Measurements from ENCODE around the gene SATB2. TPM values are rescaled to one million over a fixed set of nuclear protein-coding genes. Genes with fewer than 3 reads are reported as not detected.

Gene SATB2
- 10 to 100 TPM in 1 of 3 donors, 1 to 10 TPM in 2; 2.3 to 12.2 (median 8.2) TPM for total RNA-seq

DNA sequence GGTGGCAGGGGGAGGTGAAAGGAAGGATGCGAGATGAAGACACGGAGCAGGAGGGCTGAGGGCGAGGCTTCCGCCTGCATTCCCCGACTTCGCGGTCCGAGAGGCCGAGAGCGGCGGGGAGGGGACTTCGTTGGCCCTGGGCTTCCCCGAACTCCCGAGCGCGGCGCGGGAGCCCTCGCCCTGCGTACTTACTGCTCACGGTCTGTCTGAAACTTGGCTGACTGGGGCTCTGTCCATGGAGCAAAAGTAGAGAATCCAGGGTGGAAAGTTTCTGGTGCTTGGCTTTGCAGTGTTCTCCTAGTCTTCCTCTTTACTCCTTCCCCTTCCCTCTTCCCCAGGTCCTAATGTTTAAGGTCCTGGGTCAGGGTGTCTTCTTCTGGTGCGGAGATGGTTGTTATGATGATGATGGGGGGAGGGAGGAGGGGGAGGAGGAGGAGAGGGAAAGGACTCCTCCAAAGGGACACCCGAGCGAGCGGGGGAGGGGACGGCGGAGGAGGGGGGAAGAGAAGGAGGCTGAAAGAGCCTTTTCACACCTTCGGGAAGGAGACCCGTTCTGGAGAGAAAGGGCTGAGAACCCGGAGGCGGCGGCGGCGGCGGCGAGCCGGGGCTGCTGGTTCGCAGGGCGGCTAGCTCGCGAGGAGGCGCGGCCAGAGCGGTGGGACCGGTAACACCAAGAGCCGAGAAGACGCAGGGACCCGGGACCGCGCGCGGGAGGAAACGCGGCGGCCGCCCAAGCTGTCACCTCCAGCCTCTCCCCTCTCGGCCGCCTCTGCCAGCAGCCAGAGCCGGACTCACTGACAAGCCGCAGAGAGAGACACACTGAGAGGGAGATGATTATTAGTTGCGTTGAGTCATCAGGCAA lies at the start of gene SATB2:
Gene SATB2 (minus strand): TSS at position 793 of the 862 bp plus-strand sequence. CDS start 1,902 bp downstream, outside the sequence.
- H3K4me3 ChIP-seq, result peak within 1 kb of the TSS; percentile 63 to 90 (median 73)
- TF ChIP-seq POLR2AphosphoS5 (IDR thresholded peaks at IDR 0.05), result no peak
- no peaks in the 10 kb centered on the region for H3K9me3 ChIP-seq
- no peak for DNase-seq (ENCODE audit: low spot score in 2 of 2)
- H3K36me3 ChIP-seq, result no peaks in the 10 kb centered on the region
- intact Hi-C loops (cut with DNase I; ENCODE audit: low total_unique reads), result no loop called here
- peak within 1 kb of the TSS; percentile 15 to 46 for H3K27ac ChIP-seq
- peaks cover 10 to 76% of the 10 kb centered on the region in 2 donors for H3K27me3 ChIP-seq
- H3K4me1 ChIP-seq, result peaks cover 10% of the 10 kb centered on the region in 2 donors

DNA sequence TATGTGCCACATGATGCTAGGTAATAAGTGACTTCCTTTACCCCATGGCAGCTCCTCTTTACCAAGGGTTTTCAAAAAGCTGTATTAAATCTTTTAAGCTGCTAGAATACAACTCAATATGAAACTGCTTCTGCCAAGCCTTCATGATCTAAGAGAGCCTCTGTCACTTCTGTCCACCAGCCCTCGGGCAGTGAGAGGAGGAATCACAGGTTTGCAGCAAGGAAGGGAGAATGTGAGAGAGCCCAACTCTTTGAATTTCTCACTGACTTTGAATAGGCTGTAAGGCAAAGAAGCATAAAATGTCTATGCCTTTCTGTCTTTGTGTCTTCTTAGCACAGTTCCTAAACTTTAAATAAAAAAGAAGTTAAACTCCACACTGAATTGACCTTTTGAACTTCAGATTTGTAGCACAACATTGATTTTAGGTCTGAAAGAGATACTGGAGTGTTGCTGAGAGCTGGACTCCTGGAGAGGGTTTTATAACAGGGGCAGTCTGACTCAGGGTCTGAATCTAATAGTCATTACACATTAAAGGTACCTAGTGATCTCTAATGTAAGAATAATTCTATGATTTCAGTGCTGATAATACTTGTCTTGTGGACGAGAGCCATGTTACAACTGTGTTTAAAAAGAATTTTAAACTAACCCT lies 48.1 kb upstream of the SATB2 start:
- no peak for DNase-seq (ENCODE audit: low spot score in 2 of 2)
- no peak for TF ChIP-seq POLR2AphosphoS5 (IDR thresholded peaks at IDR 0.05)
- TF ChIP-seq POLR2A (IDR thresholded peaks at IDR 0.05), result no peak
- TF ChIP-seq, protein P1, sequence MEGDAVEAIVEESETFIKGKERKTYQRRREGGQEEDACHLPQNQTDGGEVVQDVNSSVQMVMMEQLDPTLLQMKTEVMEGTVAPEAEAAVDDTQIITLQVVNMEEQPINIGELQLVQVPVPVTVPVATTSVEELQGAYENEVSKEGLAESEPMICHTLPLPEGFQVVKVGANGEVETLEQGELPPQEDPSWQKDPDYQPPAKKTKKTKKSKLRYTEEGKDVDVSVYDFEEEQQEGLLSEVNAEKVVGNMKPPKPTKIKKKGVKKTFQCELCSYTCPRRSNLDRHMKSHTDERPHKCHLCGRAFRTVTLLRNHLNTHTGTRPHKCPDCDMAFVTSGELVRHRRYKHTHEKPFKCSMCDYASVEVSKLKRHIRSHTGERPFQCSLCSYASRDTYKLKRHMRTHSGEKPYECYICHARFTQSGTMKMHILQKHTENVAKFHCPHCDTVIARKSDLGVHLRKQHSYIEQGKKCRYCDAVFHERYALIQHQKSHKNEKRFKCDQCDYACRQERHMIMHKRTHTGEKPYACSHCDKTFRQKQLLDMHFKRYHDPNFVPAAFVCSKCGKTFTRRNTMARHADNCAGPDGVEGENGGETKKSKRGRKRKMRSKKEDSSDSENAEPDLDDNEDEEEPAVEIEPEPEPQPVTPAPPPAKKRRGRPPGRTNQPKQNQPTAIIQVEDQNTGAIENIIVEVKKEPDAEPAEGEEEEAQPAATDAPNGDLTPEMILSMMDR (IDR thresholded peaks at IDR 0.05), result no peak
- no peaks in the 10 kb centered on the region for H3K9me3 ChIP-seq
- H3K27me3 ChIP-seq, result no peaks in the 10 kb centered on the region
- no peaks in the 10 kb centered on the region for H3K4me1 ChIP-seq
- intact Hi-C loops (cut with DNase I; ENCODE audit: low total_unique reads), result no loop called here
- no peaks in the 10 kb centered on the region for H3K36me3 ChIP-seq
- H3K4me3 ChIP-seq, result no peak overlapping the region
- no peak overlapping the region for H3K27ac ChIP-seq

DNA sequence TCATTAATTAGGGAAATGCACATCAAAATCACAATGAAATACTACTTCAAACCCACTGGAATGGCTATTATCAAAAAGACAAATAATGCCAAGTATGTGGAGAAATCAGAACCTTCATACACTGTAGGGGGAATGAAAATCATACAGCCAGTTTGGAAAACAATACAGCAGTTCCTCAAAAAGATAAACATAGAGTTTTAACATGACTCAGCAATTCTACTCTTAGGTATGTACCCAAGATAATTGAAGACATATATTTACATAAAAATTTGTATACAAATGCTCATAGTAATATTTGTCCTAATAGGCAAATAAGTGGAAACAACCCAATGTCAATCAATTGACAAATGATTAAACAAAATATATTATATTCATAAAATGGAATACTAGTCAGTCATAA lies 45.4 kb upstream of the SATB2 start:
- no peaks in the 10 kb centered on the region for H3K4me1 ChIP-seq
- no peak overlapping the region for H3K27ac ChIP-seq
- no peak for TF ChIP-seq POLR2A (IDR thresholded peaks at IDR 0.05)
- TF ChIP-seq, protein P1 (IDR thresholded peaks at IDR 0.05), result no peak
- no peak for TF ChIP-seq POLR2AphosphoS5 (IDR thresholded peaks at IDR 0.05)
- no peaks in the 10 kb centered on the region for H3K27me3 ChIP-seq
- H3K4me3 ChIP-seq, result no peak overlapping the region
- DNase-seq (ENCODE audit: low spot score in 2 of 2), result no peak
- intact Hi-C loops (cut with DNase I; ENCODE audit: low total_unique reads), result no loop called here
- H3K36me3 ChIP-seq, result no peaks in the 10 kb centered on the region
- H3K9me3 ChIP-seq, result no peaks in the 10 kb centered on the region

DNA sequence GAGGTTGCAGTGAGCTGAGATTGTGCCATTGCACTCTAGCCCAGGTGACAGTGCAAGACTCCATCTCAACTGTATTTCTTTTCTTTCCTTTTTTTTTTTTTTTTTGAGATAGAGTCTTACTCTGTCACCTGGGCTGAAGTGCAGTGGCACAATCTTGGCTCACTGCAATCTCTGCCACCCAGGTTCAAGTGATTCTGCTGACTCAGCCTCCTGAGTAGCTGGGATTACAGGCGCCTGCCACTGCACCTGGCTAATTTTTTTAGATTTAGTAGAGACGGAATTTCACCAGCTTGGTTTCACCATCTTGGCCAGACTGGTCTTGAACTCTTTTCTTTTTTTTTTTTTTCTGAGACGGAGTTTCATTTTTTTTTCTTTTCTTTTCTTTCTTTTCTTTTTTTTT lies 41.3 kb upstream of the SATB2 start:
- DNase-seq (ENCODE audit: low spot score in 2 of 2), result no peak
- Histone ChIP-seq H3K27ac (no peak overlapping the region), H3K4me1 (no peaks in the 10 kb centered on the region), H3K4me3 (no peak overlapping the region), H3K9me3 (no peaks in the 10 kb centered on the region), H3K27me3 (no peaks in the 10 kb centered on the region), H3K36me3 (no peaks in the 10 kb centered on the region)
- intact Hi-C loops (cut with DNase I; ENCODE audit: low total_unique reads), result no loop called here
- TF ChIP-seq, protein P1 (IDR thresholded peaks at IDR 0.05), result no peak
- TF ChIP-seq POLR2AphosphoS5 (IDR thresholded peaks at IDR 0.05) (no peak), POLR2A (IDR thresholded peaks at IDR 0.05) (no peak)

DNA sequence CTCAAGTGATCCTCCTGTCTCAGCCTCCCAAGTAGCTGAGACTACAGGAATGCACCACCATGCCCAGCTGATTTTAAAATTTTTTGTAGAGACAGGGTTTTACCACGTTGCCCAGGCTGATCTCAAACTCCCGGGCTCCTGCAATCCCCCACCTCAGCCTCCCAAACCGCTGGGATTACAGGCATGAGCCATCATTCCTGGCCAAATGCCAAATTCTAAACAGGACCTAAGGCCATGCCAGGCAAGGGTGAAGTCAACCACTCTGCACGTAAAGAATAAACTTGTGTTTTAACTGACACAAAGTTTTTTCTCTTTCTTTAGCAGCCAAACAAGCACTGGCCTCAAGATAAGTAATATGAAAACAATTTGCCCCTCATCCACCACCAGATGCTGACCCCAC lies 37.4 kb upstream of the SATB2 start:
- DNase-seq (ENCODE audit: low spot score in 2 of 2), result no peak
- no peak overlapping the region for H3K27ac ChIP-seq
- H3K36me3 ChIP-seq, result no peaks in the 10 kb centered on the region
- no peaks in the 10 kb centered on the region for H3K4me1 ChIP-seq
- no peaks in the 10 kb centered on the region for H3K9me3 ChIP-seq
- no peak for TF ChIP-seq POLR2AphosphoS5 (IDR thresholded peaks at IDR 0.05)
- TF ChIP-seq, protein P1 (IDR thresholded peaks at IDR 0.05), result no peak
- no peak for TF ChIP-seq POLR2A (IDR thresholded peaks at IDR 0.05)
- no peaks in the 10 kb centered on the region for H3K27me3 ChIP-seq
- intact Hi-C loops (cut with DNase I; ENCODE audit: low total_unique reads), result no loop called here
- no peak overlapping the region for H3K4me3 ChIP-seq

All from breast epithelium (tissue), 4 donors.